Measurements from ENCODE around the gene PCSK4. TPM values are rescaled to one million over a fixed set of nuclear protein-coding genes. Genes with fewer than 3 reads are reported as not detected.

PCSK4 gene
- total and polyA plus RNA-seq, 2 of the 13 experiments (the other 11 are each of a cell fraction or from before 2014, with no cell fraction given) = 2.0 to 2.7 TPM

DNA sequence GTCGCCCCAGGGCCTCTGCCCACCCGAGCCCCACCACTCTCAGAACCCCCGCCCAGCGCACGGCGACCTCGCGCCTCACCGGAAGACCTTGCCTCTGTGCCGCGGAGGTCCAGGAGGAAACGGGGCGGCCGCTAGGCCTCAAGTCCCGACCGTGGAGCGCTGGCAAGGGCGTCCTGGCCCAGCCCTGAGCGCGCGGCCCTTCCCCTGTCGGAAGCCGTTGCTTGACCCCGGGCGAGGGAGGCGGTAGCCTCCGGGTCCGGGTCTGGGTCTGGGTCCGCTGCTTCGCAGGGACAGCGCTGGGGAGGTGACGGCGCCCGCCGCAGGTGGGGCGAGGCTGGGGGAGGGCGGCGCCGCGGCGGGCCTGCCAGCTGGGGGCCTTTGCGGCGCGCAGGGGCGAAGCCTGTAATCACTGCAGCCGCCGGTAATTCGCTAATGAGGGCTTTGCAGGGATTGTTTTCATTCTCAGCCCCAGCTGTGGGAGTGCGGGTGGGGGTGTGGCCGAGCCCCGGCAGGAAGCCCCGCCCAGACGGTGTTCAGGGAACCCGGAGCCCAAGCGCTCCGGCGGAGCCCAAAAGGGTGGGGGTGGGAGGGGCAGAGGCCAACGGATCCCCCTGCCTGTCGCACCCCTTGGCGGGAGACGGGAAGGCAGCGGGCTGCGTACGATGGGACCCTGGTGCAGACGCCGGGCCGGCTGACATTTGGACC, 19.7 kb downstream of the PCSK4 start (continued):
- TF ChIP-seq, protein P1, sequence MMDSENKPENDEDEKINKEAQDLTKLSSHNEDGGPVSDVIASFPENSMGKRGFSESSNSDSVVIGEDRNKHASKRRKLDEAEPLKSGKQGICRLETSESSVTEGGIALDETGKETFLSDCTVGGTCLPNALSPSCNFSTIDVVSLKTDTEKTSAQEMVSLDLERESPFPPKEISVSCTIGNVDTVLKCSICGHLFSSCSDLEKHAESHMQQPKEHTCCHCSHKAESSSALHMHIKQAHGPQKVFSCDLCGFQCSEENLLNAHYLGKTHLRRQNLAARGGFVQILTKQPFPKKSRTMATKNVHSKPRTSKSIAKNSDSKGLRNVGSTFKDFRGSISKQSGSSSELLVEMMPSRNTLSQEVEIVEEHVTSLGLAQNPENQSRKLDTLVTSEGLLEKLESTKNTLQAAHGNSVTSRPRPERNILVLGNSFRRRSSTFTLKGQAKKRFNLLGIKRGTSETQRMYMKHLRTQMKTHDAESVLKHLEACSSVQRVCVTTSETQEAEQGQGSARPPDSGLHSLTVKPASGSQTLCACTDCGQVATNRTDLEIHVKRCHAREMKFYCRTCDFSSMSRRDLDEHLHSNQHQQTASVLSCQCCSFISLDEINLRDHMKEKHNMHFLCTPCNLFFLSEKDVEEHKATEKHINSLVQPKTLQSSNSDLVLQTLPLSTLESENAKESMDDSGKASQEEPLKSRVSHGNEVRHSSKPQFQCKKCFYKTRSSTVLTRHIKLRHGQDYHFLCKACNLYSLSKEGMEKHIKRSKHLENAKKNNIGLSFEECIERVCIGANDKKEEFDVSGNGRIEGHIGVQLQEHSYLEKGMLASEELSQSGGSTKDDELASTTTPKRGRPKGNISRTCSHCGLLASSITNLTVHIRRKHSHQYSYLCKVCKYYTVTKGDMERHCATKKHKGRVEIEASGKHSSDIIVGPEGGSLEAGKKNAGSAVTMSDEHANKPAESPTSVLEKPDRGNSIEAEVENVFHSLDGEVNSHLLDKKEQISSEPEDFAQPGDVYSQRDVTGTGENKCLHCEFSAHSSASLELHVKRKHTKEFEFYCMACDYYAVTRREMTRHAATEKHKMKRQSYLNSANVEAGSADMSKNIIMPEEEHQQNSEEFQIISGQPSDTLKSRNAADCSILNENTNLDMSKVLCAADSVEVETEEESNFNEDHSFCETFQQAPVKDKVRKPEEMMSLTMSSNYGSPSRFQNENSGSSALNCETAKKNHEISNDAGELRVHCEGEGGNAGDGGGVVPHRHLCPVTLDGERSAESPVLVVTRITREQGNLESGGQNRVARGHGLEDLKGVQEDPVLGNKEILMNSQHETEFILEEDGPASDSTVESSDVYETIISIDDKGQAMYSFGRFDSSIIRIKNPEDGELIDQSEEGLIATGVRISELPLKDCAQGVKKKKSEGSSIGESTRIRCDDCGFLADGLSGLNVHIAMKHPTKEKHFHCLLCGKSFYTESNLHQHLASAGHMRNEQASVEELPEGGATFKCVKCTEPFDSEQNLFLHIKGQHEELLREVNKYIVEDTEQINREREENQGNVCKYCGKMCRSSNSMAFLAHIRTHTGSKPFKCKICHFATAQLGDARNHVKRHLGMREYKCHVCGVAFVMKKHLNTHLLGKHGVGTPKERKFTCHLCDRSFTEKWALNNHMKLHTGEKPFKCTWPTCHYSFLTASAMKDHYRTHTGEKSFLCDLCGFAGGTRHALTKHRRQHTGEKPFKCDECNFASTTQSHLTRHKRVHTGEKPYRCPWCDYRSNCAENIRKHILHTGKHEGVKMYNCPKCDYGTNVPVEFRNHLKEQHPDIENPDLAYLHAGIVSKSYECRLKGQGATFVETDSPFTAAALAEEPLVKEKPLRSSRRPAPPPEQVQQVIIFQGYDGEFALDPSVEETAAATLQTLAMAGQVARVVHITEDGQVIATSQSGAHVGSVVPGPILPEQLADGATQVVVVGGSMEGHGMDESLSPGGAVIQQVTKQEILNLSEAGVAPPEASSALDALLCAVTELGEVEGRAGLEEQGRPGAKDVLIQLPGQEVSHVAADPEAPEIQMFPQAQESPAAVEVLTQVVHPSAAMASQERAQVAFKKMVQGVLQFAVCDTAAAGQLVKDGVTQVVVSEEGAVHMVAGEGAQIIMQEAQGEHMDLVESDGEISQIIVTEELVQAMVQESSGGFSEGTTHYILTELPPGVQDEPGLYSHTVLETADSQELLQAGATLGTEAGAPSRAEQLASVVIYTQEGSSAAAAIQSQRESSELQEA (CRISPR knock-in tag; IDR thresholded peaks at IDR 0.05; ENCODE audit: not compliant biosample characterization) = peak; percentile 60
- TF ChIP-seq, protein P2, sequence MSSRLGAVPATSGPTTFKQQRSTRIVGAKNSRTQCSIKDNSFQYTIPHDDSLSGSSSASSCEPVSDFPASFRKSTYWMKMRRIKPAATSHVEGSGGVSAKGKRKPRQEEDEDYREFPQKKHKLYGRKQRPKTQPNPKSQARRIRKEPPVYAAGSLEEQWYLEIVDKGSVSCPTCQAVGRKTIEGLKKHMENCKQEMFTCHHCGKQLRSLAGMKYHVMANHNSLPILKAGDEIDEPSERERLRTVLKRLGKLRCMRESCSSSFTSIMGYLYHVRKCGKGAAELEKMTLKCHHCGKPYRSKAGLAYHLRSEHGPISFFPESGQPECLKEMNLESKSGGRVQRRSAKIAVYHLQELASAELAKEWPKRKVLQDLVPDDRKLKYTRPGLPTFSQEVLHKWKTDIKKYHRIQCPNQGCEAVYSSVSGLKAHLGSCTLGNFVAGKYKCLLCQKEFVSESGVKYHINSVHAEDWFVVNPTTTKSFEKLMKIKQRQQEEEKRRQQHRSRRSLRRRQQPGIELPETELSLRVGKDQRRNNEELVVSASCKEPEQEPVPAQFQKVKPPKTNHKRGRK (CRISPR knock-in tag; IDR thresholded peaks at IDR 0.05) = no peak
- TF ChIP-seq ZNF598 (CRISPR knock-in tag; IDR thresholded peaks at IDR 0.05; ENCODE audit: borderline replicate concordance) = no peak
- no peak for TF ChIP-seq MXI1 (IDR thresholded peaks at IDR 0.05; ENCODE audit: borderline replicate concordance, low read depth, low read length)
- TF ChIP-seq ZNF562 (CRISPR knock-in tag; IDR thresholded peaks at IDR 0.05; ENCODE audit: borderline replicate concordance) = no peak
- TF ChIP-seq CAMTA2 (CRISPR knock-in tag; IDR thresholded peaks at IDR 0.05; ENCODE audit: borderline replicate concordance) = 0 out of 2 replicates have a peak, but pooled peaks have one; percentile 39
- no peak for TF ChIP-seq ZNF343 (CRISPR knock-in tag; IDR thresholded peaks at IDR 0.05)
- TF ChIP-seq FOXM1 (CRISPR knock-in tag; IDR thresholded peaks at IDR 0.05) = no peak
- peak; percentile 19 for TF ChIP-seq YY1 (IDR thresholded peaks at IDR 0.05; ENCODE audit: insufficient read depth, insufficient replicate concordance, low read depth, low read length)
- no peak for TF ChIP-seq HHEX (CRISPR knock-in tag; IDR thresholded peaks at IDR 0.05)
- TF ChIP-seq, protein P3, sequence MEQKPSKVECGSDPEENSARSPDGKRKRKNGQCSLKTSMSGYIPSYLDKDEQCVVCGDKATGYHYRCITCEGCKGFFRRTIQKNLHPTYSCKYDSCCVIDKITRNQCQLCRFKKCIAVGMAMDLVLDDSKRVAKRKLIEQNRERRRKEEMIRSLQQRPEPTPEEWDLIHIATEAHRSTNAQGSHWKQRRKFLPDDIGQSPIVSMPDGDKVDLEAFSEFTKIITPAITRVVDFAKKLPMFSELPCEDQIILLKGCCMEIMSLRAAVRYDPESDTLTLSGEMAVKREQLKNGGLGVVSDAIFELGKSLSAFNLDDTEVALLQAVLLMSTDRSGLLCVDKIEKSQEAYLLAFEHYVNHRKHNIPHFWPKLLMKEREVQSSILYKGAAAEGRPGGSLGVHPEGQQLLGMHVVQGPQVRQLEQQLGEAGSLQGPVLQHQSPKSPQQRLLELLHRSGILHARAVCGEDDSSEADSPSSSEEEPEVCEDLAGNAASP (CRISPR knock-in tag; IDR thresholded peaks at IDR 0.05; ENCODE audit: borderline replicate concordance) = no peak
- TF ChIP-seq NFKBIZ (CRISPR knock-in tag; IDR thresholded peaks at IDR 0.05) = no peak
- no peak for TF ChIP-seq ZBTB1 (CRISPR knock-in tag; IDR thresholded peaks at IDR 0.05; ENCODE audit: borderline replicate concordance)
- no peak for TF ChIP-seq HMGA1 (CRISPR knock-in tag; conservative IDR thresholded peaks at IDR 0.05)
- TF ChIP-seq, protein P4, sequence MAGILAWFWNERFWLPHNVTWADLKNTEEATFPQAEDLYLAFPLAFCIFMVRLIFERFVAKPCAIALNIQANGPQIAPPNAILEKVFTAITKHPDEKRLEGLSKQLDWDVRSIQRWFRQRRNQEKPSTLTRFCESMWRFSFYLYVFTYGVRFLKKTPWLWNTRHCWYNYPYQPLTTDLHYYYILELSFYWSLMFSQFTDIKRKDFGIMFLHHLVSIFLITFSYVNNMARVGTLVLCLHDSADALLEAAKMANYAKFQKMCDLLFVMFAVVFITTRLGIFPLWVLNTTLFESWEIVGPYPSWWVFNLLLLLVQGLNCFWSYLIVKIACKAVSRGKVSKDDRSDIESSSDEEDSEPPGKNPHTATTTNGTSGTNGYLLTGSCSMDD (CRISPR knock-in tag; IDR thresholded peaks at IDR 0.05) = no peak
- no peak for TF ChIP-seq MEF2D (CRISPR knock-in tag; IDR thresholded peaks at IDR 0.05)

Data from HepG2 (cell line).